K562 (cell line): ENCODE results near the gene TGOLN2.

ENCODE experiments used
- CHD1 ChIP-seq: fragments of 200-600 bp; sonication (generic); IDR thresholded peaks from one replicate; pipeline ENCODE4 v1.6.1; 2012; ENCODE audit warnings: mild to moderate bottlenecking, moderate library complexity, low read length, inconsistent platforms
- HNRNPK ChIP-seq: fragments of 200-400 bp; formaldehyde crosslinking; IDR thresholded peaks from one replicate; pipeline ENCODE4 v1.6.1; 2018; ENCODE audit warnings: mild to moderate bottlenecking, low read depth, low read length; ENCODE audit not compliant: poor library complexity, severe bottlenecking
- NR4A1 ChIP-seq, 2 experiments: fragments of 250-450 bp in 1 of 2; fragments of 450-650 bp in 1 of 2; sonication (Bioruptor Pico) in 1 of 2; IDR thresholded peaks; 2 replicates each; pipeline versions ENCODE4 v1.4.0 to v1.6.1; 2016 to 2020; ENCODE audit warnings: mild to moderate bottlenecking in 2 of 2, missing compliant biosample characterization in 1 of 2, missing genetic modification characterization in 1 of 2, moderate library complexity in 1 of 2
- POLR2A ChIP-seq: fragments of 450-650 bp; conservative IDR thresholded peaks from 2 replicates; pipeline ENCODE4 v1.6.1; 2016
- POLR2AphosphoS5 ChIP-seq: IDR thresholded peaks from 2 replicates; pipeline ENCODE4 v1.6.1; 2011; ENCODE audit warnings: mild to moderate bottlenecking, low read depth, low read length, moderate library complexity; ENCODE audit not compliant: control insufficient read depth, insufficient read depth
- SIN3A ChIP-seq, 2 experiments: fragments of 150-350 bp in 1 of 2; IDR thresholded peaks; 2 replicates each; pipeline ENCODE4 v1.6.1; 2011 to 2016; ENCODE audit warnings: borderline replicate concordance in 2 of 2, low read depth in 2 of 2, low read length in 2 of 2, mild to moderate bottlenecking in 2 of 2, moderate library complexity in 2 of 2; ENCODE audit not compliant: control insufficient read depth in 1 of 2
- TF ChIP-seq, protein P1 (sequence below), 3 experiments: IDR thresholded peaks in 2 of 3; conservative IDR thresholded peaks in 1 of 3; 2 replicates each; pipeline ENCODE4 v1.5.1; 2011 to 2012; ENCODE audit warnings: low read length in 3 of 3, mild to moderate bottlenecking in 3 of 3, control low read depth in 2 of 3, improper control_type of control experiment in 1 of 3, inconsistent platforms in 1 of 3, low read depth in 1 of 3, mixed read lengths in 1 of 3, moderate library complexity in 1 of 3; ENCODE audit not compliant: insufficient read depth in 2 of 3
- TF ChIP-seq, protein P2 (sequence below): sonication (generic); formaldehyde crosslinking; IDR thresholded peaks from 2 replicates; pipeline ENCODE4 v1.8.0; 2022; ENCODE audit warnings: mild to moderate bottlenecking, missing genetic modification reagents
- TF ChIP-seq, protein P3 (sequence below): IDR thresholded peaks from 3 replicates; pipeline ENCODE4 v1.6.1; 2011; ENCODE audit warnings: borderline replicate concordance, mild to moderate bottlenecking, moderate library complexity; ENCODE audit not compliant: insufficient read length; ENCODE audit errors: extremely low read depth
- TF ChIP-seq, protein P4 (sequence below): fragments of 250-450 bp; sonication (Bioruptor Pico); IDR thresholded peaks from 2 replicates; pipeline ENCODE4 v1.8.0; 2022; ENCODE audit warnings: inconsistent platforms

DNA sequence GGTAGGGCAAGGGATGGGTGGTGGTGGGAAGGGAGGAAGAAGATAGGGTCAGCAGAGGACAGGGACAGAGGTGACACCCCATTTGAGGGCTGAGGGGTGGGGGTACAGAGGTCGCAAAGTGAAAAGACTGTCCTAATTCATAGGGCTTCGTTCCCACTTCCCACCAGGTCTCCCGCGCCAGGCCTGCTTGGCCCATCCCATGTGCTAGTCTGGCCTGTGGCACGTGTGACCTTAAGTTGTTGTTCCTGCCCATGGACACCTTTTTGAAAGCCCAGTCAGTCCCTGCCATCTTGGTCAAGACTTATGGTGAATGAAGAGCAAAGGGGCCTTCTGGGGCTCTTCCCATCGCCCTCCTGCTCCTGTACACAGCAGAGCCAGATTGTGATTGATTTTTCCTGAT lies 46.2 kb downstream of the TGOLN2 start:
- TF ChIP-seq, protein P1, sequence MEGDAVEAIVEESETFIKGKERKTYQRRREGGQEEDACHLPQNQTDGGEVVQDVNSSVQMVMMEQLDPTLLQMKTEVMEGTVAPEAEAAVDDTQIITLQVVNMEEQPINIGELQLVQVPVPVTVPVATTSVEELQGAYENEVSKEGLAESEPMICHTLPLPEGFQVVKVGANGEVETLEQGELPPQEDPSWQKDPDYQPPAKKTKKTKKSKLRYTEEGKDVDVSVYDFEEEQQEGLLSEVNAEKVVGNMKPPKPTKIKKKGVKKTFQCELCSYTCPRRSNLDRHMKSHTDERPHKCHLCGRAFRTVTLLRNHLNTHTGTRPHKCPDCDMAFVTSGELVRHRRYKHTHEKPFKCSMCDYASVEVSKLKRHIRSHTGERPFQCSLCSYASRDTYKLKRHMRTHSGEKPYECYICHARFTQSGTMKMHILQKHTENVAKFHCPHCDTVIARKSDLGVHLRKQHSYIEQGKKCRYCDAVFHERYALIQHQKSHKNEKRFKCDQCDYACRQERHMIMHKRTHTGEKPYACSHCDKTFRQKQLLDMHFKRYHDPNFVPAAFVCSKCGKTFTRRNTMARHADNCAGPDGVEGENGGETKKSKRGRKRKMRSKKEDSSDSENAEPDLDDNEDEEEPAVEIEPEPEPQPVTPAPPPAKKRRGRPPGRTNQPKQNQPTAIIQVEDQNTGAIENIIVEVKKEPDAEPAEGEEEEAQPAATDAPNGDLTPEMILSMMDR (IDR thresholded peaks at IDR 0.05 in 2 of 3, conservative IDR thresholded peaks at IDR 0.05 in 1 of 3; ENCODE audit: insufficient read depth in 2 of 3, low read depth in 1 of 3, low read length in 3 of 3) = no peak
- no peak for TF ChIP-seq SIN3A (IDR thresholded peaks at IDR 0.05; ENCODE audit: borderline replicate concordance in 2 of 2, control insufficient read depth in 1 of 2, low read depth in 2 of 2, low read length in 2 of 2)
- TF ChIP-seq, protein P2, sequence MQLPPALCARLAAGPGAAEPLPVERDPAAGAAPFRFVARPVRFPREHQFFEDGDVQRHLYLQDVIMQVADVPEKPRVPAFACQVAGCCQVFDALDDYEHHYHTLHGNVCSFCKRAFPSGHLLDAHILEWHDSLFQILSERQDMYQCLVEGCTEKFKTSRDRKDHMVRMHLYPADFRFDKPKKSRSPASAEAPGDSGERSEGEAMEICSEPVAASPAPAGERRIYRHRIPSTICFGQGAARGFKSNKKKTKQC (CRISPR knock-in tag) = no peak
- no peak for TF ChIP-seq CHD1
- no peak for TF ChIP-seq POLR2A
- TF ChIP-seq, protein P3, sequence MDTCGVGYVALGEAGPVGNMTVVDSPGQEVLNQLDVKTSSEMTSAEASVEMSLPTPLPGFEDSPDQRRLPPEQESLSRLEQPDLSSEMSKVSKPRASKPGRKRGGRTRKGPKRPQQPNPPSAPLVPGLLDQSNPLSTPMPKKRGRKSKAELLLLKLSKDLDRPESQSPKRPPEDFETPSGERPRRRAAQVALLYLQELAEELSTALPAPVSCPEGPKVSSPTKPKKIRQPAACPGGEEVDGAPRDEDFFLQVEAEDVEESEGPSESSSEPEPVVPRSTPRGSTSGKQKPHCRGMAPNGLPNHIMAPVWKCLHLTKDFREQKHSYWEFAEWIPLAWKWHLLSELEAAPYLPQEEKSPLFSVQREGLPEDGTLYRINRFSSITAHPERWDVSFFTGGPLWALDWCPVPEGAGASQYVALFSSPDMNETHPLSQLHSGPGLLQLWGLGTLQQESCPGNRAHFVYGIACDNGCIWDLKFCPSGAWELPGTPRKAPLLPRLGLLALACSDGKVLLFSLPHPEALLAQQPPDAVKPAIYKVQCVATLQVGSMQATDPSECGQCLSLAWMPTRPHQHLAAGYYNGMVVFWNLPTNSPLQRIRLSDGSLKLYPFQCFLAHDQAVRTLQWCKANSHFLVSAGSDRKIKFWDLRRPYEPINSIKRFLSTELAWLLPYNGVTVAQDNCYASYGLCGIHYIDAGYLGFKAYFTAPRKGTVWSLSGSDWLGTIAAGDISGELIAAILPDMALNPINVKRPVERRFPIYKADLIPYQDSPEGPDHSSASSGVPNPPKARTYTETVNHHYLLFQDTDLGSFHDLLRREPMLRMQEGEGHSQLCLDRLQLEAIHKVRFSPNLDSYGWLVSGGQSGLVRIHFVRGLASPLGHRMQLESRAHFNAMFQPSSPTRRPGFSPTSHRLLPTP = no peak
- no peak for TF ChIP-seq HNRNPK
- TF ChIP-seq NR4A1 (CRISPR knock-in tag; IDR thresholded peaks at IDR 0.05) = no peak
- TF ChIP-seq NR4A1 (tag; IDR thresholded peaks at IDR 0.05) = no peak
- TF ChIP-seq, protein P4, sequence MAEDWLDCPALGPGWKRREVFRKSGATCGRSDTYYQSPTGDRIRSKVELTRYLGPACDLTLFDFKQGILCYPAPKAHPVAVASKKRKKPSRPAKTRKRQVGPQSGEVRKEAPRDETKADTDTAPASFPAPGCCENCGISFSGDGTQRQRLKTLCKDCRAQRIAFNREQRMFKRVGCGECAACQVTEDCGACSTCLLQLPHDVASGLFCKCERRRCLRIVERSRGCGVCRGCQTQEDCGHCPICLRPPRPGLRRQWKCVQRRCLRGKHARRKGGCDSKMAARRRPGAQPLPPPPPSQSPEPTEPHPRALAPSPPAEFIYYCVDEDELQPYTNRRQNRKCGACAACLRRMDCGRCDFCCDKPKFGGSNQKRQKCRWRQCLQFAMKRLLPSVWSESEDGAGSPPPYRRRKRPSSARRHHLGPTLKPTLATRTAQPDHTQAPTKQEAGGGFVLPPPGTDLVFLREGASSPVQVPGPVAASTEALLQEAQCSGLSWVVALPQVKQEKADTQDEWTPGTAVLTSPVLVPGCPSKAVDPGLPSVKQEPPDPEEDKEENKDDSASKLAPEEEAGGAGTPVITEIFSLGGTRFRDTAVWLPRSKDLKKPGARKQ (CRISPR knock-in tag) = no peak
- TF ChIP-seq POLR2AphosphoS5 = no peak
